ENCODE results near the gene APCDD1. TPM values are rescaled to one million over a fixed set of nuclear protein-coding genes. Genes with fewer than 3 reads are reported as not detected.

APCDD1 gene
- total RNA-seq, 1 donor from 2014 or later = 171 TPM

DNA sequence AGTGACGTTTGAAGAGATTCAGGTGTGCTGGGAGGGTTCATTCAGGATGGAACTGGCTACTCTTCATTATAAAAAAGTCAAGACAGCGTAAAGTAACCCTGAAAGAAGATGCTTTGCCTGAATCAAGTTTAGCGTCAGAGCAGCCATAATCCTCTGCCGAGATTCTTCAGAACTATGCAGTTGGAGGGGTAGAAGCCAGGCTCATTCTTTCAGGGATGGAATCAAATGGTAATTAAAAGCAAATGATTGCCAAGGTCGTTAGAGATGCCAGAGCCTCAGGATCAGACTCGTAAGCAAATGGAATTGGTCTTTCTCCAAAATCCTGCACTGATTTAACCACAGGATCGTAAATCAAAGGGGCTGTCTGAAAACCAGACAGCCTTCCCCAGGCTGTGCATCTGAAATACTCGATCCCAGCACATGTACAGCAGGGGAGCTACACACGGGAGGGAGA lies 21.9 kb downstream of the APCDD1 start:
- no peak overlapping the region for H3K27ac Mint-ChIP-seq (ENCODE audit: unreplicated experiment)
- peaks cover 21% of the 10 kb centered on the region for H3K4me1 Mint-ChIP-seq (ENCODE audit: low read depth, unreplicated experiment)

GRCh38 chr18:10477121-10477862 lies 22.9 kb downstream of the APCDD1 start:
- TF ChIP-seq, protein P1, sequence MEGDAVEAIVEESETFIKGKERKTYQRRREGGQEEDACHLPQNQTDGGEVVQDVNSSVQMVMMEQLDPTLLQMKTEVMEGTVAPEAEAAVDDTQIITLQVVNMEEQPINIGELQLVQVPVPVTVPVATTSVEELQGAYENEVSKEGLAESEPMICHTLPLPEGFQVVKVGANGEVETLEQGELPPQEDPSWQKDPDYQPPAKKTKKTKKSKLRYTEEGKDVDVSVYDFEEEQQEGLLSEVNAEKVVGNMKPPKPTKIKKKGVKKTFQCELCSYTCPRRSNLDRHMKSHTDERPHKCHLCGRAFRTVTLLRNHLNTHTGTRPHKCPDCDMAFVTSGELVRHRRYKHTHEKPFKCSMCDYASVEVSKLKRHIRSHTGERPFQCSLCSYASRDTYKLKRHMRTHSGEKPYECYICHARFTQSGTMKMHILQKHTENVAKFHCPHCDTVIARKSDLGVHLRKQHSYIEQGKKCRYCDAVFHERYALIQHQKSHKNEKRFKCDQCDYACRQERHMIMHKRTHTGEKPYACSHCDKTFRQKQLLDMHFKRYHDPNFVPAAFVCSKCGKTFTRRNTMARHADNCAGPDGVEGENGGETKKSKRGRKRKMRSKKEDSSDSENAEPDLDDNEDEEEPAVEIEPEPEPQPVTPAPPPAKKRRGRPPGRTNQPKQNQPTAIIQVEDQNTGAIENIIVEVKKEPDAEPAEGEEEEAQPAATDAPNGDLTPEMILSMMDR (IDR thresholded peaks at IDR 0.05; ENCODE audit: partially characterized antibody, unreplicated experiment) = no peak
- H3K9me3 Mint-ChIP-seq (ENCODE audit: unreplicated experiment) = peaks cover 9% of the 10 kb centered on the region
- peaks cover 28% of the 10 kb centered on the region for H3K4me1 Mint-ChIP-seq (ENCODE audit: low read depth, unreplicated experiment)
- H3K4me3 Mint-ChIP-seq (ENCODE audit: unreplicated experiment) = no peak overlapping the region
- H3K27ac Mint-ChIP-seq (ENCODE audit: unreplicated experiment) = no peak overlapping the region
- H3K36me3 Mint-ChIP-seq (ENCODE audit: unreplicated experiment) = peaks cover 19% of the 10 kb centered on the region
- peaks cover 3% of the 10 kb centered on the region for H3K27me3 Mint-ChIP-seq (ENCODE audit: unreplicated experiment)
- no peak for DNase-seq

More for the DNA sequence above, 21.9 kb downstream of the APCDD1 start:
- Mint-ChIP-seq H3K4me3 (ENCODE audit: unreplicated experiment) (no peak overlapping the region), H3K36me3 (ENCODE audit: unreplicated experiment) (peaks cover 19% of the 10 kb centered on the region), H3K9me3 (ENCODE audit: unreplicated experiment) (peaks cover 8% of the 10 kb centered on the region), H3K27me3 (ENCODE audit: unreplicated experiment) (peaks cover 3% of the 10 kb centered on the region)
- TF ChIP-seq, protein P1 (IDR thresholded peaks at IDR 0.05; ENCODE audit: partially characterized antibody, unreplicated experiment) = no peak
- no peak for DNase-seq

- H3K9me3 Mint-ChIP-seq (ENCODE audit: unreplicated experiment) = peaks cover 9% of the 10 kb centered on the region
- H3K4me3 Mint-ChIP-seq (ENCODE audit: unreplicated experiment) = no peak overlapping the region
- peaks cover 28% of the 10 kb centered on the region for H3K4me1 Mint-ChIP-seq (ENCODE audit: low read depth, unreplicated experiment)
- H3K27me3 Mint-ChIP-seq (ENCODE audit: unreplicated experiment) = peaks cover 3% of the 10 kb centered on the region
- TF ChIP-seq, protein P1 (IDR thresholded peaks at IDR 0.05; ENCODE audit: partially characterized antibody, unreplicated experiment) = no peak
- no peak for DNase-seq
- no peak overlapping the region for H3K27ac Mint-ChIP-seq (ENCODE audit: unreplicated experiment)
- peaks cover 19% of the 10 kb centered on the region for H3K36me3 Mint-ChIP-seq (ENCODE audit: unreplicated experiment)
Measured at GRCh38 chr18:10477863-10478260, 23.4 kb downstream of the APCDD1 start.

DNA sequence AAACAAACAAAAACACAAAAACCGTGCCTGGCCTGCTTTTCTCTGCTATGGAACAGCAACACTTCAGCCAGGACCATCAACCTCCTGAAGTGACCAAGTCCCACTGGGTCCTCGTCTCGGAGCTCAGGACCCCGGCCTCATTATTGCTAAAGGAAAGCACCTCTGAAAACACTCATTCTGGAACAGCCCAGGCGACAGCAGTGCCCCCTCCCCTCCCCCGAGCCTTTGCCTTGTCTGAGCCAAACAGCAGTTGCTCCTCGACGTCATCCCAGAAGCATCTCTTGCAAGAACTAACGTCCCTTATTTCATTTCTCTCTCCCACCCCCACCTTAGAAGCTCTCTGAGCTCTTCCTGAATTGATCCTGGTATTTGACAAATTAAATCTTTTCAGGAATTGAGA lies 27.4 kb downstream of the APCDD1 start:
- TF ChIP-seq, protein P1 (IDR thresholded peaks at IDR 0.05; ENCODE audit: partially characterized antibody, unreplicated experiment) = no peak
- Mint-ChIP-seq H3K27me3 (ENCODE audit: unreplicated experiment) (peaks cover 2% of the 10 kb centered on the region), H3K4me1 (ENCODE audit: low read depth, unreplicated experiment) (peaks cover 29% of the 10 kb centered on the region), H3K9me3 (ENCODE audit: unreplicated experiment) (peaks cover 10% of the 10 kb centered on the region), H3K36me3 (ENCODE audit: unreplicated experiment) (peaks cover 8% of the 10 kb centered on the region), H3K27ac (ENCODE audit: unreplicated experiment) (peak overlapping the region; percentile 82), H3K4me3 (ENCODE audit: unreplicated experiment) (no peak overlapping the region)
- peak; percentile 68 for DNase-seq

GRCh38 chr18:10482363-10482984 lies 28.0 kb downstream of the APCDD1 start:
- DNase-seq = no peak
- Mint-ChIP-seq H3K27ac (ENCODE audit: unreplicated experiment) (no peak overlapping the region), H3K4me1 (ENCODE audit: low read depth, unreplicated experiment) (peaks cover 23% of the 10 kb centered on the region), H3K36me3 (ENCODE audit: unreplicated experiment) (peaks cover 5% of the 10 kb centered on the region), H3K4me3 (ENCODE audit: unreplicated experiment) (no peak overlapping the region), H3K9me3 (ENCODE audit: unreplicated experiment) (peaks cover 10% of the 10 kb centered on the region), H3K27me3 (ENCODE audit: unreplicated experiment) (peaks cover 2% of the 10 kb centered on the region)
- TF ChIP-seq, protein P1 (IDR thresholded peaks at IDR 0.05; ENCODE audit: partially characterized antibody, unreplicated experiment) = no peak
